Keratinocyte (primary cell): ENCODE measurements around the gene MMP14.

ENCODE experiments used
- EZH2 ChIP-seq: IDR thresholded peaks from one replicate; pipeline ENCODE4 v1.6.1; 2012; ENCODE audit warnings: inconsistent platforms, mild to moderate bottlenecking, low read length, moderate library complexity
- TF ChIP-seq, protein P1 (sequence below), 3 experiments: IDR thresholded peaks in 1 of 3; conservative IDR thresholded peaks in 1 of 3; optimal IDR thresholded peaks in 1 of 3; 2 replicates in 2 of 3; 3 replicates in 1 of 3; pipeline versions ENCODE3 to v1.5.1; 2011; ENCODE audit warnings: low read length in 3 of 3, mild to moderate bottlenecking in 3 of 3, moderate library complexity in 2 of 3, control low read depth in 1 of 3, inconsistent platforms in 1 of 3; ENCODE audit not compliant: insufficient read depth in 2 of 3; ENCODE audit errors: extremely low read depth in 1 of 3

DNA sequence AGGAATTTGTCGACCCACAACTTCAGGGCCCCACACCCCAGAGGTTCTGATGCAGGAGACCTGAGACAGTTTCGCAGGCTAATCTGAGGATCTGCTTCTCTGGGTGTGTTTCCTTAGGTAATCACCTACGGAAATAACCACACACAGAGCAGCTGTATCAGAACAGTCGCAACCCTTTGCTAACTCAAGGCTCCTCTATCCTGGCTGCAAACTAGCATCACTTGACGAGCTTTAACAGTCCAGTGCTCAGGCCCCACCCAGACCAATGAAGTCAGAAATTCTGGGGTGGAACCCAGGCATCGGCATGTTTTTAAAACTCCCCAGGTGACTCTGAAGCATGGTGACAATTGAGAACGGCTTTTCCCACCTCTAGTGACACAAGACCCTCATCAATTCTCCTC, 41.8 kb upstream of the MMP14 start:
- TF ChIP-seq, protein P1, sequence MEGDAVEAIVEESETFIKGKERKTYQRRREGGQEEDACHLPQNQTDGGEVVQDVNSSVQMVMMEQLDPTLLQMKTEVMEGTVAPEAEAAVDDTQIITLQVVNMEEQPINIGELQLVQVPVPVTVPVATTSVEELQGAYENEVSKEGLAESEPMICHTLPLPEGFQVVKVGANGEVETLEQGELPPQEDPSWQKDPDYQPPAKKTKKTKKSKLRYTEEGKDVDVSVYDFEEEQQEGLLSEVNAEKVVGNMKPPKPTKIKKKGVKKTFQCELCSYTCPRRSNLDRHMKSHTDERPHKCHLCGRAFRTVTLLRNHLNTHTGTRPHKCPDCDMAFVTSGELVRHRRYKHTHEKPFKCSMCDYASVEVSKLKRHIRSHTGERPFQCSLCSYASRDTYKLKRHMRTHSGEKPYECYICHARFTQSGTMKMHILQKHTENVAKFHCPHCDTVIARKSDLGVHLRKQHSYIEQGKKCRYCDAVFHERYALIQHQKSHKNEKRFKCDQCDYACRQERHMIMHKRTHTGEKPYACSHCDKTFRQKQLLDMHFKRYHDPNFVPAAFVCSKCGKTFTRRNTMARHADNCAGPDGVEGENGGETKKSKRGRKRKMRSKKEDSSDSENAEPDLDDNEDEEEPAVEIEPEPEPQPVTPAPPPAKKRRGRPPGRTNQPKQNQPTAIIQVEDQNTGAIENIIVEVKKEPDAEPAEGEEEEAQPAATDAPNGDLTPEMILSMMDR (optimal IDR thresholded peaks at IDR 0.05 in 1 of 3, IDR thresholded peaks at IDR 0.05 in 1 of 3, conservative IDR thresholded peaks at IDR 0.05 in 1 of 3; ENCODE audit: extremely low read depth in 1 of 3, insufficient read depth in 2 of 3, low read length in 3 of 3), result no peak
- no peak for TF ChIP-seq EZH2
